ENCODE data around the gene ANKRD55.
"Not testable (repeated sequence)": the region's sequence is repeated elsewhere in the genome, so short reads cannot be mapped to it uniquely, and the experiment has no call there.

The ANKRD55 gene

GRCh38 chr5:56251918-56252553 is 18.9 kb upstream of the ANKRD55 start:
- H3K4me3 ChIP-seq (ENCODE audit: low read length) = no peak overlapping the region
- peaks cover 9% of the 10 kb centered on the region for H3K9me3 ChIP-seq (ENCODE audit: insufficient read depth, low read depth, low read length)
- H3K4me1 ChIP-seq (ENCODE audit: insufficient read depth, low read length) = no peaks in the 10 kb centered on the region
- no peak overlapping the region for H3K9ac ChIP-seq (ENCODE audit: low read depth, low read length)
- H3K27me3 ChIP-seq (ENCODE audit: insufficient read depth, low read length) = no peaks in the 10 kb centered on the region
- no peak overlapping the region for H3K27ac ChIP-seq (ENCODE audit: low read length)
- H3K36me3 ChIP-seq (ENCODE audit: insufficient read depth, low read depth, low read length) = no peaks in the 10 kb centered on the region

DNA sequence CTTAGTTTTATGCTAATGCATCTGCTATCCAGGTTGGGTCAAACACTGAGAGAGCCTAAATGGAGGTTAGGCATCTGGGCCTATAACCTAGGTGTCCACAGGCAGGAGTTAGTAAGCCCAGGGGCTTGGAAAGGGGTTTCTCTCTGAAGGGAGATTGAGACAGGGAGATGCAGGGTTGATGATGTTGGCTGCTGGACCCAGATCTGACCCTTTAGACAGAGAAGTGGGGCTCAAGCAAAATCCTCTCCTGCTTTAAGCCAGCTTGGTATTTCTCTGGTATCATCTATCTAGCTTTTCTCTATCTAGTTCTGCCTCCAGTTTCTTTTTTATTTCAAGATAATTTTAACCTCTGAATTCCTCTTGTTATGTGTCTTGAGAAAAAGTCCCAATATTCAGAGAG is 18.3 kb upstream of the ANKRD55 start:
- no peaks in the 10 kb centered on the region for H3K4me1 ChIP-seq (ENCODE audit: insufficient read depth, low read length)
- no peak overlapping the region for H3K4me3 ChIP-seq (ENCODE audit: low read length)
- H3K9ac ChIP-seq (ENCODE audit: low read depth, low read length) = no peak overlapping the region
- no peaks in the 10 kb centered on the region for H3K36me3 ChIP-seq (ENCODE audit: insufficient read depth, low read depth, low read length)
- H3K27me3 ChIP-seq (ENCODE audit: insufficient read depth, low read length) = no peaks in the 10 kb centered on the region
- peaks cover 9% of the 10 kb centered on the region for H3K9me3 ChIP-seq (ENCODE audit: insufficient read depth, low read depth, low read length)
- no peak overlapping the region for H3K27ac ChIP-seq (ENCODE audit: low read length)

GRCh38 chr5:56250011-56250410 is 16.9 kb upstream of the ANKRD55 start:
- Histone ChIP-seq H3K9ac (ENCODE audit: low read depth, low read length) (no peak overlapping the region), H3K27me3 (ENCODE audit: insufficient read depth, low read length) (no peaks in the 10 kb centered on the region), H3K4me3 (ENCODE audit: low read length) (no peak overlapping the region), H3K27ac (ENCODE audit: low read length) (no peak overlapping the region), H3K9me3 (ENCODE audit: insufficient read depth, low read depth, low read length) (peaks cover 9% of the 10 kb centered on the region), H3K4me1 (ENCODE audit: insufficient read depth, low read length) (no peaks in the 10 kb centered on the region), H3K36me3 (ENCODE audit: insufficient read depth, low read depth, low read length) (no peaks in the 10 kb centered on the region)

- H3K9ac ChIP-seq (ENCODE audit: low read depth, low read length) = not testable (repeated sequence)
These were observed 16.0 kb upstream of the ANKRD55 start for GRCh38 chr5:56249085-56249484.

DNA sequence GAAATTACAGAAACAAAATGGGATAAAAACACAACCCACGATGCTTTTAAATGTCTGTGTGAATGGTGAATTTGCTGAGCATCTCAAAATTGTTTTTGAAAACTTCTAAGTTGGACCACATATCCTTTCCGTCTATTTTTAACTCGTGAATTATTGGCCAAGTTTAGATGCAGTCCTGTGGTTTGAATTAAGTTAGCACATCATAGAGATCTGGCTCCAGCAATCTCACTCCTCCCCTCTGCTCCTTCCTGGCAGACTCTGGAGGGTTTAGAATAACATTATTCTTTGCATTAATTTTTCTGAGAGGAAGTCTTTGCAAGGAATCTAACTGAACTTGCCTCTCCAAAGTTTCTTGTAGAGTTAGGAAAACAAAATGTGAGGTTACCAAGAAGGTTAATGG is 14.5 kb upstream of the ANKRD55 start:
- Histone ChIP-seq H3K9ac (ENCODE audit: low read depth, low read length) (no peak overlapping the region), H3K27ac (ENCODE audit: low read length) (no peak overlapping the region), H3K36me3 (ENCODE audit: insufficient read depth, low read depth, low read length) (no peaks in the 10 kb centered on the region), H3K9me3 (ENCODE audit: insufficient read depth, low read depth, low read length) (peaks cover 11% of the 10 kb centered on the region), H3K4me1 (ENCODE audit: insufficient read depth, low read length) (no peaks in the 10 kb centered on the region), H3K4me3 (ENCODE audit: low read length) (no peak overlapping the region), H3K27me3 (ENCODE audit: insufficient read depth, low read length) (no peaks in the 10 kb centered on the region)

More at GRCh38 chr5:56249085-56249484, 16.0 kb upstream of the ANKRD55 start:
- not testable (repeated sequence) for H3K4me1 ChIP-seq (ENCODE audit: insufficient read depth, low read length); H3K9me3 ChIP-seq (ENCODE audit: insufficient read depth, low read depth, low read length); H3K36me3 ChIP-seq (ENCODE audit: insufficient read depth, low read depth, low read length); H3K27ac ChIP-seq (ENCODE audit: low read length); H3K4me3 ChIP-seq (ENCODE audit: low read length); H3K27me3 ChIP-seq (ENCODE audit: insufficient read depth, low read length)

- no peak overlapping the region for H3K4me3 ChIP-seq (ENCODE audit: low read length)
- no peaks in the 10 kb centered on the region for H3K4me1 ChIP-seq (ENCODE audit: insufficient read depth, low read length)
- H3K9me3 ChIP-seq (ENCODE audit: insufficient read depth, low read depth, low read length) = peaks cover 18% of the 10 kb centered on the region
- no peak overlapping the region for H3K27ac ChIP-seq (ENCODE audit: low read length)
- no peaks in the 10 kb centered on the region for H3K27me3 ChIP-seq (ENCODE audit: insufficient read depth, low read length)
- H3K9ac ChIP-seq (ENCODE audit: low read depth, low read length) = no peak overlapping the region
- no peaks in the 10 kb centered on the region for H3K36me3 ChIP-seq (ENCODE audit: insufficient read depth, low read depth, low read length)
These were observed 13.6 kb upstream of the ANKRD55 start for GRCh38 chr5:56246769-56247168.

GRCh38 chr5:56245481-56245880 is 12.4 kb upstream of the ANKRD55 start:
- H3K4me3 ChIP-seq (ENCODE audit: low read length) = no peak overlapping the region
- H3K4me1 ChIP-seq (ENCODE audit: insufficient read depth, low read length) = no peaks in the 10 kb centered on the region
- no peaks in the 10 kb centered on the region for H3K36me3 ChIP-seq (ENCODE audit: insufficient read depth, low read depth, low read length)
- no peaks in the 10 kb centered on the region for H3K27me3 ChIP-seq (ENCODE audit: insufficient read depth, low read length)
- H3K9ac ChIP-seq (ENCODE audit: low read depth, low read length) = no peak overlapping the region
- H3K27ac ChIP-seq (ENCODE audit: low read length) = no peak overlapping the region
- peaks cover 20% of the 10 kb centered on the region for H3K9me3 ChIP-seq (ENCODE audit: insufficient read depth, low read depth, low read length)

DNA sequence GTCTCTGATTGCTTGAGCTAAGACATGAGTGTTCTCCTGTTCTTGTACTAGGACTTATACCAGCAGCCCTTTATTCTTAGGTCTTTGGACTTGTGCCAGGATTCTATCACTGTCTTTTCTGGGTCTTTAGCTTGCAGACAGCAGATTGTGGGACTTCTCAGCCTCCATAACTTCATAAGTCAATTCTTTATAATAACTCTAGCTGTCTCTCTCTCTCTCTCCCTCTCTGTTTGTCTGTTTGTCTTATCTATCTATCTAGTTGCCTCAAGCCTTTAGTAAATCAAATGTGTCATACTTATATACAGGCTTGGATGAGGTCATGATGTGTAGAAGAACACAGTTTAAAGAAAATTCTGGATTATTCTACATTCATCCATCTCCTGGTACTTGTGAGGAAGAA is 11.5 kb upstream of the ANKRD55 start:
- Histone ChIP-seq H3K27me3 (ENCODE audit: insufficient read depth, low read length) (no peaks in the 10 kb centered on the region), H3K9ac (ENCODE audit: low read depth, low read length) (no peak overlapping the region), H3K36me3 (ENCODE audit: insufficient read depth, low read depth, low read length) (no peaks in the 10 kb centered on the region), H3K4me3 (ENCODE audit: low read length) (no peak overlapping the region), H3K9me3 (ENCODE audit: insufficient read depth, low read depth, low read length) (peaks cover 20% of the 10 kb centered on the region), H3K27ac (ENCODE audit: low read length) (no peak overlapping the region), H3K4me1 (ENCODE audit: insufficient read depth, low read length) (no peaks in the 10 kb centered on the region)

GRCh38 chr5:56242271-56242670 is 9.1 kb upstream of the ANKRD55 start:
- H3K9ac ChIP-seq (ENCODE audit: low read depth, low read length); H3K4me1 ChIP-seq (ENCODE audit: insufficient read depth, low read length); H3K27ac ChIP-seq (ENCODE audit: low read length); H3K27me3 ChIP-seq (ENCODE audit: insufficient read depth, low read length); H3K36me3 ChIP-seq (ENCODE audit: insufficient read depth, low read depth, low read length); H3K4me3 ChIP-seq (ENCODE audit: low read length): not testable (repeated sequence)
- peaks cover 11% of the 10 kb centered on the region for H3K9me3 ChIP-seq (ENCODE audit: insufficient read depth, low read depth, low read length)

DNA sequence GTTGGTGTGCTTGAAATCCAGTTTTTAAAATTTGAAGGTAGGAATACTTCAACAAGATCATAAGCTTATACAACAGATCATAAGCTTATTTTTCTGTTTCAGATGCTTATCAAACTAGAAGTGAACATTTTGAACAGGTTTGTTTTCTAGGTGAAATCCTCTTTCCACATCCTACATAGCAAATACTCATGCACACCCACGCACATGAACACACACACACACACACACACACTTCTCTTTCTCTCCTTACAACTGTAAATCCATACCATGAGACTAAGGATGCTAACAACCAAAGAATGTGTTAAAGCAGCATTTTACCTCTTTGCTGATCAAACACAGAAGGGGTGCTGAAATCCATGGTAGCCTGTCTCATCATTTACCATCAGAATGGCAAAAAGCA is 592 bp downstream of the ANKRD55 start:
- Histone ChIP-seq H3K27ac (ENCODE audit: low read length) (no peak overlapping the region), H3K27me3 (ENCODE audit: insufficient read depth, low read length) (no peaks in the 10 kb centered on the region), H3K9ac (ENCODE audit: low read depth, low read length) (no peak overlapping the region), H3K9me3 (ENCODE audit: insufficient read depth, low read depth, low read length) (no peaks in the 10 kb centered on the region), H3K36me3 (ENCODE audit: insufficient read depth, low read depth, low read length) (no peaks in the 10 kb centered on the region), H3K4me3 (ENCODE audit: low read length) (no peak overlapping the region), H3K4me1 (ENCODE audit: insufficient read depth, low read length) (peaks cover 7% of the 10 kb centered on the region)

- H3K27me3 ChIP-seq (ENCODE audit: insufficient read depth, low read length) = no peaks in the 10 kb centered on the region
- no peak overlapping the region for H3K27ac ChIP-seq (ENCODE audit: low read length)
- peaks cover 6% of the 10 kb centered on the region for H3K4me1 ChIP-seq (ENCODE audit: insufficient read depth, low read length)
These were observed 2.6 kb downstream of the ANKRD55 start for GRCh38 chr5:56230576-56230975.

DNA sequence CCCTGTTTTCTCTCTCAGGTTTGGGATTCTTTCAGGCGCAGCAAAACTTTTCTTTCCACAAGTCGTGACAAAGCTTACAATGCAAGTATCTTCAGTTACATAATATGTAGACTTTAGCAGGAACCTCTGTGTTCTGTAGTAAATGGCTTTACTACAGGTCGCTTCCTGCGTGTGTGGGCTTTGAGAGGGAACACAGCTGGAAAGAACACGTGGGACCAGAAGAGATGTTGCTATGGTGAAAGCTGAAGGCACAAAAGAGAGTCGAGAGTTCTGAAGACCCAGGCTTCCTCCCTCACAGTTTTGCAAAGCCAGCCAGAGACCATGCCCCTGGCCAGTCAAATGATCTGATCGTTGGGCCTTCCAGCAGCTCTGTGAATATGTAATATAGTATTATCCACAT is 4.0 kb downstream of the ANKRD55 start:
- Histone ChIP-seq H3K4me1 (ENCODE audit: insufficient read depth, low read length) (no peaks in the 10 kb centered on the region; the same call in none of the 2 replicates), H3K9ac (ENCODE audit: low read depth, low read length) (no peak overlapping the region), H3K4me3 (ENCODE audit: low read length) (no peak overlapping the region), H3K27me3 (ENCODE audit: insufficient read depth, low read length) (no peaks in the 10 kb centered on the region), H3K36me3 (ENCODE audit: insufficient read depth, low read depth, low read length) (no peaks in the 10 kb centered on the region), H3K9me3 (ENCODE audit: insufficient read depth, low read depth, low read length) (no peaks in the 10 kb centered on the region), H3K27ac (ENCODE audit: low read length) (no peak overlapping the region)

More at GRCh38 chr5:56230576-56230975, 2.6 kb downstream of the ANKRD55 start:
- Histone ChIP-seq H3K36me3 (ENCODE audit: insufficient read depth, low read depth, low read length) (no peaks in the 10 kb centered on the region), H3K9me3 (ENCODE audit: insufficient read depth, low read depth, low read length) (no peaks in the 10 kb centered on the region), H3K4me3 (ENCODE audit: low read length) (no peak overlapping the region), H3K9ac (ENCODE audit: low read depth, low read length) (no peak overlapping the region)

Measured in iPS-20b (cell line).